Calu3 (cell line): ENCODE measurements around the gene LARGE1. TPM values are rescaled to one million over a fixed set of nuclear protein-coding genes. Genes with fewer than 3 reads are reported as not detected.

Source experiments
- BruUV-seq: library from RNA; stranded (reverse); fragments of 400-500 nt; replicated peaks from 2 replicates; lab custom pipeline; 2021; lab: Mats Ljungman, UMichigan
- CTCF ChIA-PET: fragments of 300-600 bp; sonication (Branson Sonifier 250); formaldehyde crosslinking; loops from one replicate; lab custom pipeline; 2022; ENCODE audit warnings: antibody characterized with exemption; lab: Charles Lee
- DNase-seq: peaks from one replicate; pipeline ENCODE4 v3.0.0; 2022
- H3K27ac Mint-ChIP-seq: one replicate; pipeline ENCODE4 v1.8.0; 2022; ENCODE audit warnings: mixed read lengths; ENCODE audit not compliant: unreplicated experiment
- H3K27me3 Mint-ChIP-seq: one replicate; pipeline ENCODE4 v1.8.0; 2022; ENCODE audit warnings: mixed read lengths; ENCODE audit not compliant: unreplicated experiment
- H3K36me3 Mint-ChIP-seq: one replicate; pipeline ENCODE4 v1.8.0; 2022; ENCODE audit warnings: mild to moderate bottlenecking, moderate library complexity, mixed read lengths; ENCODE audit not compliant: insufficient read depth, unreplicated experiment
- H3K4me1 Mint-ChIP-seq: one replicate; pipeline ENCODE4 v1.8.0; 2022; ENCODE audit warnings: mild to moderate bottlenecking, low read depth, mixed read lengths; ENCODE audit not compliant: unreplicated experiment
- H3K4me3 Mint-ChIP-seq: one replicate; pipeline ENCODE4 v1.8.0; 2022; ENCODE audit warnings: mild to moderate bottlenecking, low read depth, moderate library complexity, mixed read lengths; ENCODE audit not compliant: unreplicated experiment
- H3K9me3 Mint-ChIP-seq: one replicate; pipeline ENCODE4 v1.8.0; 2022; ENCODE audit warnings: low read depth, mixed read lengths; ENCODE audit not compliant: unreplicated experiment
- CTCF ChIP-seq: fragments of 200-600 bp; IDR thresholded peaks from one replicate; pipeline ENCODE4 v1.8.0; 2022; ENCODE audit warnings: antibody characterized with exemption; ENCODE audit not compliant: unreplicated experiment
- intact Hi-C: fragments of 100-400 bp; cut with micrococcal nuclease; formaldehyde crosslinking; loops from one replicate; pipeline ENCODE4 v1.10.0; 2022; ENCODE audit not compliant: unreplicated experiment
- total RNA-seq: library from RNA; stranded (reverse); gene quantifications from 2 replicates; pipeline ENCODE4 v1.2.3, GENCODE V29; 2022

Gene LARGE1
- total RNA-seq, 1 experiment from 2014 or later = 11.6 TPM

DNA sequence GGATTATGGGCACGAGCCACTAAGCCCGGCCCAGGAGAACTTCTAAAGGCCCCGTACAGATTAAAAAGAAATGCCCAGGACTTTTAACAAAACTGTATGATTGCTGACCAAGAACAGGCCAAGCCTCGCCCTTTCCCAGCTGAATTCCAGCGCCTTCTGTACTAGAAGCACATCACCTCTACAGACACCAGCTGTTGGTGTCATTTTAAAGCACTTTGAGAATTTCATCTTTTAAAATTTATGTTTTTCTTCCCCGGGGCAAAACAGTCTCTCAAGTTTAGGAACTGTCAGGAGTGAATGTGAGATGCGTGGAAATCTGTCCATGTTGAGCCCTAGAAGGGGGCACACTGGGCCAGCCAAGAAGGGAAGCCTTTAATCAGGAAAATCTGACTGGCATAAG lies 362.4 kb downstream of the LARGE1 start:
- H3K4me1 Mint-ChIP-seq = peaks cover 9% of the 10 kb centered on the region
- no peak for DNase-seq
- no peaks in the 10 kb centered on the region for H3K36me3 Mint-ChIP-seq
- intact Hi-C loops = no loop called here
- no peak for TF ChIP-seq CTCF
- peaks cover 14% of the 10 kb centered on the region for H3K27me3 Mint-ChIP-seq
- BruUV-seq = no TSS peak
- CTCF ChIA-PET = no interaction called here
- H3K27ac Mint-ChIP-seq = no peak overlapping the region
- H3K9me3 Mint-ChIP-seq = peaks cover 5% of the 10 kb centered on the region
- no peak overlapping the region for H3K4me3 Mint-ChIP-seq

GRCh38 chr22:33555814-33556522 lies 364.3 kb downstream of the LARGE1 start:
- CTCF ChIA-PET = interaction anchor here (0.6 to 0.7 kb wide), 2 partner anchors 28 to 32 kb away, joined by 3 read pairs; no protein-coding TSS in a partner anchor
- BruUV-seq = no TSS peak
- H3K36me3 Mint-ChIP-seq = no peaks in the 10 kb centered on the region
- peaks cover 14% of the 10 kb centered on the region for H3K27me3 Mint-ChIP-seq
- no peak overlapping the region for H3K27ac Mint-ChIP-seq
- no peak overlapping the region for H3K4me3 Mint-ChIP-seq
- intact Hi-C loops = no loop called here
- no peak for TF ChIP-seq CTCF
- H3K4me1 Mint-ChIP-seq = peaks cover 9% of the 10 kb centered on the region
- H3K9me3 Mint-ChIP-seq = peaks cover 5% of the 10 kb centered on the region
- DNase-seq = no peak

DNA sequence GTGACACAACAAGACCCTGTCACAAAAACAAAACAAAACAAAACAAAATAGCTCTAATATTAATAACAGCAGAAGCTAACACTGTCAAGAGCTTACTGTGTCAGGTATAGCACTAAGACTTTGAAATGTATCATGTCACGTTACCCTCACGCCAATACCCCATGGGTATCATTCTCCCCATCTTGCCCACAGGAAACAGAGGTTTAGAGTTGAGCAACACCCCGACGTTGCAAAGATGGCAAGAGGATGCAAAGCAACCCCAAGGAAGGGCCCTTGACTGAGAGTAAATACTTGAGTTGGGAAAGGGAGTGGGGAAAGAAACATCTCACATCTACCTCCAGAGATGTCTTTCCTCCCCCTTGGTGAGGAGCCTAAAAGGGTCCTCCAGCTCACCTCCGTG lies 366.8 kb downstream of the LARGE1 start:
- intact Hi-C loops = no loop called here
- Mint-ChIP-seq H3K27me3 (peaks cover 14% of the 10 kb centered on the region), H3K4me1 (peaks cover 9% of the 10 kb centered on the region), H3K36me3 (no peaks in the 10 kb centered on the region), H3K9me3 (peaks cover 6% of the 10 kb centered on the region), H3K4me3 (no peak overlapping the region), H3K27ac (no peak overlapping the region)
- CTCF ChIA-PET = no interaction called here
- no TSS peak for BruUV-seq
- no peak for TF ChIP-seq CTCF
- DNase-seq = no peak

- no peak for TF ChIP-seq CTCF
- H3K9me3 Mint-ChIP-seq = peaks cover 4% of the 10 kb centered on the region
- peaks cover 11% of the 10 kb centered on the region for H3K4me1 Mint-ChIP-seq
- intact Hi-C loops = no loop called here
- no peaks in the 10 kb centered on the region for H3K36me3 Mint-ChIP-seq
- DNase-seq = no peak
- no peak overlapping the region for H3K27ac Mint-ChIP-seq
- no peaks in the 10 kb centered on the region for H3K27me3 Mint-ChIP-seq
- no TSS peak for BruUV-seq
- CTCF ChIA-PET = no interaction called here
- H3K4me3 Mint-ChIP-seq = no peak overlapping the region
Measured at GRCh38 chr22:33544707-33545106, 375.6 kb downstream of the LARGE1 start.
